Measurements from ENCODE around the gene DRC7. TPM values are rescaled to one million over a fixed set of nuclear protein-coding genes. Genes with fewer than 3 reads are reported as not detected.
"Not testable (repeated sequence)": the region's sequence is repeated elsewhere in the genome, so short reads cannot be mapped to it uniquely, and the experiment has no call there.

Gene DRC7
- total RNA-seq, 1 donor from 2014 or later: 0.50 TPM

GRCh38 chr16:57660715-57661463 is 33.7 kb upstream of the DRC7 start:
- DNase-seq (ENCODE audit: low spot score) (no peak), ATAC-seq (peak; percentile 78)

DNA sequence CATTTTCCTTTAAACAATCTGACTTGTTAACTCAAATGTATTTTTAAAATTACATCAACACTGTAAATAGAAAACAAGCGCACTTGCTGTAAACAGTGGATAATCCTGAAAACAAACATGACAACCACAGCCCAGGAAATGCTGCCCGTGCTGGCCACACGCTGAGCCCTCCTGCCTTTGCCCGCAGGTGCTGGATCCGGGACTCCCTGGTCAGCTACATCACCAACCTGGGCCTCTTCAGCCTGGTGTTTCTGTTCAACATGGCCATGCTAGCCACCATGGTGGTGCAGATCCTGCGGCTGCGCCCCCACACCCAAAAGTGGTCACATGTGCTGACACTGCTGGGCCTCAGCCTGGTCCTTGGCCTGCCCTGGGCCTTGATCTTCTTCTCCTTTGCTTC is 33.1 kb upstream of the DRC7 start:
- ATAC-seq (no peak), DNase-seq (ENCODE audit: low spot score) (no peak)

DNA sequence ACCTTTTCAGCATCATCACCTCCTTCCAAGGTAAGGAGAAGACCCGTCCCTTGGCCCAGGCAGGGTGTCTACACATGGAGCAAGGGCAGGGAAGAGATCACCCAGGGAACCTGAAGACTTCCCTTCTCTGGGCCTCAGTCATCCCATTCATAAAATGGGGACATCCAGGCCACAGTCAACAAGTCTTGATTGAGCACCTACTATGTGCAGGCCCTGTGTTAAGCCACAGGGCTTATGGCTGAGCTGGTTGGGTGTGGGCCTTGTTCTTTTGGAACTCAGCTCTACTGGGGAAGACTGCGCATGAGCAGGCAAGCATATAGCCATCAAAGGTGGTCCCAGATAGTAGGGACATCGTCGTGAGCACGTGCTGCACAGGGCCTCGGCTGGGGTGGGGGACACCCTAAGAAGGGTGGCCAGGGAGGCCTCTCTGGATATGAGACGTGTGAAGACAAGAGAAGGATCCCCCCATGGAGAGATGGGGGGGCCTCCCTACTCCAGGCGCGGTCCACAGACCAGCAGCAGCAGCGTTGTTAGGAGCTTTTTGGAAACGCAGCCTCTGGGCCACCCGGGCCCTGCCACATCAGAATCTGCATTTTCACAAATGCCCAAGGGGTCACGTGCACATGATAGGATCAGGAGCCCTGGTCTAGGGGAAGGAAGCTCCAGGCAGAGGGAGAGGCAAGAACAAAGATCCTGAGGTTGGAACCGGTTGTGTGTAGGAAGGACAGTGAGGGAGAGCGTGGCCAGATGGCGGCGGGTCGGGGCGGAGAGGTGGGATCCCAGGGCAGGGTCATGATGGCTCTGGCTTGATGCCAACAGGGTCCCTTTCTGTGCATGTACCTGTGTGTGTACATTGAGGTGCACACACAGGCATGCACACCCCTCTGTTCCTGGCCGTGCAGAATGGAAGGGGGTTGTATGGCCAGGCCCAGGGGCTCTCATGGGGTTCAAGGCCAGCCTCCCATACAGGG is 32.4 kb upstream of the DRC7 start:
- DNase-seq (ENCODE audit: low spot score): no peak
- no peak for ATAC-seq

GRCh38 chr16:57663436-57663835 is 31.2 kb upstream of the DRC7 start:
- no peak for DNase-seq (ENCODE audit: low spot score)

DNA sequence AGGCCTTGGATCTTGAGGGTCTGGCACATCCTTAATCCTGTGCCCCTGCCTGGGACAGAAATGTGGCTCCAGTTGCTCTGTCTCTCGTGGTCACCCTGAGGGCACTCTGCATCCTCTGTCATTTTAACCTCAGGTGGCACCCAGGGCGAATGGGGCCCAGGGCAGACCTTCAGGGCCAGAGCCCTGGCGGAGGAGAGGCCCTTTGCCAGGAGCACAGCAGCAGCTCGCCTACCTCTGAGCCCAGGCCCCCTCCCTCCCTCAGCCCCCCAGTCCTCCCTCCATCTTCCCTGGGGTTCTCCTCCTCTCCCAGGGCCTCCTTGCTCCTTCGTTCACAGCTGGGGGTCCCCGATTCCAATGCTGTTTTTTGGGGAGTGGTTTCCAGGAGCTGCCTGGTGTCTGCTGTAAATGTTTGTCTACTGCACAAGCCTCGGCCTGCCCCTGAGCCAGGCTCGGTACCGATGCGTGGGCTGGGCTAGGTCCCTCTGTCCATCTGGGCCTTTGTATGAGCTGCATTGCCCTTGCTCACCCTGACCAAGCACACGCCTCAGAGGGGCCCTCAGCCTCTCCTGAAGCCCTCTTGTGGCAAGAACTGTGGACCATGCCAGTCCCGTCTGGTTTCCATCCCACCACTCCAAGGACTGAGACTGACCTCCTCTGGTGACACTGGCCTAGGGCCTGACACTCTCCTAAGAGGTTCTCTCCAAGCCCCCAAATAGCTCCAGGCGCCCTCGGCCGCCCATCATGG is 30.5 kb upstream of the DRC7 start:
- no peak for ATAC-seq
- no peak for DNase-seq (ENCODE audit: low spot score)

More at GRCh38 chr16:57663436-57663835, 31.2 kb upstream of the DRC7 start:
- no peak for ATAC-seq

- no peak for DNase-seq (ENCODE audit: low spot score)
- no peak for ATAC-seq
Measured at GRCh38 chr16:57664662-57665025, 30.0 kb upstream of the DRC7 start.

DNA sequence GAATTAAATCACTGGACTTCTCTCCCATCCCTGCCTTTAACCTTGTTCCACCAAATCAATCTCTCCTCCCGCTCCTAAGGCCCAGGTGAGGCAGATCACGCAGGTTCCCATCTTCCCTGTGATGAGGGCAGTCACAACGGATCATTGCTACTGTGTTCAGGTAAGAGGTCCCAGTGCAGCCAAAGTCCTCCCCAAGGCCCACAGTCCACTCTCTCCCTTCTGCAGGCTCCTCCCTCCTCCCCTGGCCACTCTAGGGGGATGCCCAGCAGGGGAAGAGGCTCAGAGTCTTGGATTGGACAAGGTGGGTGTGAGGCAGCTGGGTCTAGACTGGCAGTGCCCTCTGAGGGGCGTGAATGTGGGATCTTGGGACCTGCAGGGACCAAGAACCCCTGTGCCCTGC is 29.1 kb upstream of the DRC7 start:
- ATAC-seq (no peak), DNase-seq (ENCODE audit: low spot score) (no peak)

DNA sequence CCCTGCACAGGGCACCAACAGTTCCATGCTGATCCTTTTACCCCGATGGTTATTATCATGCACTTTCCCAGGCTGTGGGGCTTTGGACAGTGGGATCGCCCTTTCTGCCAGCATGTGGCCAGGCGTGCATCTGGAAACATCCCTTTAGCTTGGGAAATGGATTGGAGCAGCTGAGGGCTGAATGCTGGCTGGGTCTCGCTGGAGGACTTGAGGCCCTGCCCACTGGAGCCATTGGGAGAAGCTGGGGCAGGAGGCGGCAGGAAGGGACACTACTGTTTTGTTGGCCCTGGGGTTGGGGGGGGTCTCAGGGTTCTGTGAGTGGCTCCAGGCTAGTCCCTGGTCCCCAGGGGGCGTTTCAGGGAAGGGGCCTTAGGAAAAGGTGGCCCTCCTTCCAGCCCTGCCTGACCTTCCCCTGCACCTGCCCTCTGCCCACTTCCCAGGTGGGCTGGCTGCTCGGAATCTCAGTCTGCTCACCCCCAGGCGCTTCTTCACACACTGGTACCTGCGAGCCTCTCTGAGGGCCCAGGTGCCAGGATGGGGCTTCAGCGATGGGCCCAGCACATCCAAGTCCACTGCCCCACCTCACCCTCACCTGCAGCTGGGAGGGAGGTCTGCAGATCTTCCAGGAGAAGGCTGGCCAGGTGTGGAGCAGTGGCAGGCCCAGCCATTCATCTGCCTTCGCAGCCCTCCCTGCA is 28.1 kb upstream of the DRC7 start:
- no peak for DNase-seq (ENCODE audit: low spot score)
- ATAC-seq: no peak

DNA sequence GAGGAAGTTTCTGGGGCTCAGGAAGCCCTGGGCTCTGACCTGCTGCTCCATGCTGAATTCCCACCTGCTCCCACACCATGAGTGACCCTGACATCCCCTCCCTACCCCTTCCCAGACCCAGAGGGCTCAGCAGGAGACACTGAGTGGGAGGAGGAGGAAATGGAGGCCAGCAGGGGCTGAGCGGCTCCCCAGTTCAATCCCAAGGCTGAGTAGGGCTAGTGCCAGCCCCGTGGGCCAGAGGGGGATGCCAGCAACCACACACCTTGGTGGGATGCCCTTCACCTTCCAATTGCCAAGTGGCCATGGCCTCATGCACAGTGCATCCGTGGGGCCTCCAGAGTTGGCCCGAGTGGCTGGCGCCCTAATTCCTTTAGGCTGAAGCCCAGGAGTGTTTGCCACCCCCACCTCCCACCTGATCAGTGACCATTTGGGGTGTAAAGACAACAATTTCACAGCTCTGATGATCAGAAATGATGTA is 27.5 kb upstream of the DRC7 start:
- ATAC-seq: no peak
- no peak for DNase-seq (ENCODE audit: low spot score)

- ATAC-seq (peak; percentile 86), DNase-seq (ENCODE audit: low spot score) (peak; percentile 85)
Measured at GRCh38 chr16:57667526-57668262, 26.9 kb upstream of the DRC7 start.

DNA sequence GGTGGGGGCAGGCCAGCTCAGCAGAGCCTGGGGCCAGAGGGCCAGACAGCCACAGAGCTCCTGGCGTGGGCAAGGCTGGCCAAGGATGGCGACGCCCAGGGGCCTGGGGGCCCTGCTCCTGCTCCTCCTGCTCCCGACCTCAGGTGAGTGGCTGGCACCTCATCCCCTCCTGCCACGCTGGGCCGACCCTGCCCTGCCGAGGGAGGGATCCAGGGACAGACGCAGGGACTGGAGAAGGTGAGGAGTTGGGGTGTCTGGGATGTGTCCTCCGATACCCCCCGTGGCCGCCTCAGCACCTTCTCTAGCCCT is 26.4 kb upstream of the DRC7 start, which contains the start of gene ADGRG3:
ADGRG3 (plus strand) TSS at position 44 of the 309 bp plus-strand sequence; CDS start at position 86, 42 bp downstream.
- no peak for ATAC-seq

GRCh38 chr16:57668630-57669475 is 25.8 kb upstream of the DRC7 start:
- no peak for DNase-seq (ENCODE audit: low spot score)
- ATAC-seq: no peak

More for the DNA sequence above, 26.4 kb upstream of the DRC7 start, which contains the start of gene ADGRG3:
- no peak for DNase-seq (ENCODE audit: low spot score)

GRCh38 chr16:57669476-57670162 is 25.0 kb upstream of the DRC7 start:
- DNase-seq (ENCODE audit: low spot score): no peak
- ATAC-seq: no peak

DNA sequence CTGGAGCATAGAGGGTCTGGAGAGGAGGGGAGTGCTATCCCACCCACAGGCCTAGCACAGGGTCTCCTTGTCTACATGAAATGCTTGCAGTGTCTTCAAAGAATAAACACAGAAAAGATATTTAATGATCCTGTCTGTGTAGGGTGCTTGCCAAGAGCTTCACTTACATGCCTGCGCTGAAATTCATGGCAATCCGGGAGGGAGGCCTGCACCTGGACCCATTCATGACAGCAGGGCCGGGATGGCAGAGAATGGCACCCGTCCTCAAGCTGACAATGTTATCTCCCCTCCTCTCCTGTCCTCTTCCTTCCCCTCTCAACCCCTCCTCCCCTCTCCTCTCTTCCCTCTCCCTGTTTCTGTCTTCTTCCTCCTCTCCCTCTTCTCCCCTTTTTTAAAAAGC is 24.4 kb upstream of the DRC7 start:
- ATAC-seq (no peak), DNase-seq (ENCODE audit: low spot score) (no peak)

GRCh38 chr16:57671451-57671850 is 23.2 kb upstream of the DRC7 start:
- ATAC-seq; DNase-seq (ENCODE audit: low spot score): not testable (repeated sequence)

DNA sequence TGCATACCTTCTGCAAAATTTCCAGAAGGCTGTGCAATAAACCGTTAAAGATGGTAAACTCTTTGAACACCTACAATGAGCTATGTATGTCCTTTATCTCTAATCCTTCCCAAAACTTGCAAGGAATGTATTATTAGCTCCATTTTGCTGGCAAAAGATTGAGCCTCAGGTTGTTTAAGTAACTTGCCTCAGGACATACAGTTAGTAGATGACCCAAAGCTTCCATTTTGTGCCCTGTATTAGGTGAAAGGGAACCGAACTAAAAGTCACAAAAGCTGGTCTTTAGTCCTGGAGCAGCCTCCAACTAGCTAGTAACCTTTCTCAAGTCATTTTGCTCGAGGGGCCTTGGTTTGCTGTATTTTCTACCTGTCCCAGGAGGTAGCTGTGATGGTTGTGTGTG is 22.2 kb upstream of the DRC7 start:
- ATAC-seq (no peak), DNase-seq (ENCODE audit: low spot score) (no peak)

GRCh38 chr16:57672824-57673223 is 21.8 kb upstream of the DRC7 start:
- ATAC-seq: no peak
- no peak for DNase-seq (ENCODE audit: low spot score)
